PFSK-1 (cell line): ENCODE data around the gene KDM5B.

Experiments
- FOXP2 ChIP-seq: optimal IDR thresholded peaks from 2 replicates; pipeline ENCODE3; 2011; ENCODE audit warnings: borderline replicate concordance, control low read depth, inconsistent platforms; ENCODE audit not compliant: insufficient read depth; ENCODE audit errors: extremely low read length, extremely low read depth
- POLR2AphosphoS5 ChIP-seq: IDR thresholded peaks from 2 replicates; pipeline ENCODE4 v1.6.1; 2012; ENCODE audit warnings: low read depth, mild to moderate bottlenecking, control low read depth, low read length, moderate library complexity
- REST ChIP-seq, 2 experiments: IDR thresholded peaks; 2 replicates each; pipeline versions ENCODE4 v1.6.1 to v1.8.0; 2011 to 2012; ENCODE audit warnings: low read depth in 2 of 2, low read length in 2 of 2, control low read depth in 1 of 2, inconsistent platforms in 1 of 2, mild to moderate bottlenecking in 1 of 2, moderate library complexity in 1 of 2; ENCODE audit not compliant: insufficient read depth in 1 of 2
- SIN3A ChIP-seq: IDR thresholded peaks from 2 replicates; pipeline ENCODE4 v1.6.1; 2012; ENCODE audit warnings: mild to moderate bottlenecking, low read length, moderate library complexity, borderline replicate concordance; ENCODE audit not compliant: insufficient read depth
- TAF1 ChIP-seq: IDR thresholded peaks from 2 replicates; pipeline ENCODE4 v1.6.1; 2012; ENCODE audit warnings: low read length, control low read depth, borderline replicate concordance; ENCODE audit not compliant: insufficient read depth

The KDM5B gene

GRCh38 chr1:202850593-202851362 lies 42.6 kb upstream of the KDM5B start:
- TF ChIP-seq SIN3A: no peak
- no peak for TF ChIP-seq POLR2AphosphoS5

DNA sequence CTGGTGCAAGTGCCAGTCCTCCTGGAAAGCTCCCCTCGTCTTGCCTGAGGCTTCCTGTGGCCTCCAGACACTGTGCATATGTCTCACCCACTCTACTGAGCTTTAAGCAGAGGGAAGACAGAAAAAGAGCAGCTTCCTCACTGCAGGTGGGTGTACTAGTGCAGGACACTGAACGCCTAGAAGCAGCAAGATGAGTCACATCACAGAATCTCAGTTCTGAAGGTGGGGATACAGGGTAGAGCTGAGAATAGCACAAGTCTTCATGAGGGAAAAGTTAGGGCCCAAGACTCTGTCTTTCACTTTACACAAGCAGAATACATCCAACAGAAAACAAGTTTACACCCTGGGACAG lies 39.9 kb upstream of the KDM5B start:
- no peak for TF ChIP-seq POLR2AphosphoS5
- TF ChIP-seq SIN3A: no peak
- no peak for TF ChIP-seq REST (IDR thresholded peaks at IDR 0.05; ENCODE audit: insufficient read depth in 1 of 2, low read depth in 2 of 2, low read length in 2 of 2)
- TF ChIP-seq TAF1: no peak
- no peak for TF ChIP-seq FOXP2

DNA sequence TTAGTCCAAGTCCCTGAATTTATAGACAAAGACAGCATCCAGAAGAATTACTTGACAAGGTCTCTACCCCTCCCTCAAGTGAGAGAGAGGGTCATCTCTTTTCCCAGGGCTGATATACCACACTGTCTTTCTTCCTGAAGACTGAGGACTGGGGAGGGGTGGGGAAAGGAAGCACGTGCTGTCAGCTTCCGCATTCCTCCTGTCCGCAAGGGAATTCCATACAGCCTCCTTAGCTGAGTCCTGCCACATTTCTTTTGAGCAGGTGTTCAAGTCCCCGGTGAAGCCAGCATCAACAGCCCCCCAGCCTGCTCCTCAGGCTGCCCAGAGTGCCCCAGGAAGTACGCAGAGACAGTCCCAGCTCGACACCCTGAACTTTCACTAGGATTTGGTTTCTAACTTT lies 36.7 kb upstream of the KDM5B start:
- TF ChIP-seq SIN3A (no peak), POLR2AphosphoS5 (no peak), TAF1 (no peak), REST (IDR thresholded peaks at IDR 0.05; ENCODE audit: insufficient read depth in 1 of 2, low read depth in 2 of 2, low read length in 2 of 2) (no peak), FOXP2 (no peak)

DNA sequence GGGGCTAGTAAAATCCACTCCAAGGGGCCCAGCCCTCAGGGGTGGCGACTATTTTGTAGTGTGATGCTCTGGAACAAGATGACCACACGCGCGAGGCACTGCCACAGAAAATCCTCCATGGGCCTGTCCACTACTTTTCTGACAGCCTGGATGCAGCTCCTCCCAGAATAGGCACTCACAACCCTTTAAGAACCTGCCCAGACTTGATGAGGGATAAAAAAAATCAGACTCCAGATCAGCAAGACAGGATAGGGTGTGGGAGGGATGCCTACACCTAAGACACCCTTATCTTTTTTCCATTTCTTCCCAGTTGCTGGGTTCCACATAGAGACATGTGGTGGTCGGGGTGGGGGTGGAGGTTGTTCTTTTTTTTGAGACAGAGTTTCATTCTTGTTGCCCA lies 36.0 kb upstream of the KDM5B start:
- no peak for TF ChIP-seq POLR2AphosphoS5
- no peak for TF ChIP-seq TAF1
- no peak for TF ChIP-seq REST (IDR thresholded peaks at IDR 0.05; ENCODE audit: insufficient read depth in 1 of 2, low read depth in 2 of 2, low read length in 2 of 2)
- no peak for TF ChIP-seq SIN3A
- TF ChIP-seq FOXP2: no peak

- no peak for TF ChIP-seq POLR2AphosphoS5
- no peak for TF ChIP-seq FOXP2
- TF ChIP-seq REST (IDR thresholded peaks at IDR 0.05; ENCODE audit: insufficient read depth in 1 of 2, low read depth in 2 of 2, low read length in 2 of 2): no peak
- no peak for TF ChIP-seq SIN3A
- TF ChIP-seq TAF1: no peak
Observed at GRCh38 chr1:202843081-202843480, 34.9 kb upstream of the KDM5B start.
